OCI-LY3 (cell line): ENCODE results near the gene ZFP36L1.

Experiments
- EZH2phosphoT487 ChIP-seq: fragments of 200-600 bp; shearing (Covaris generic); IDR thresholded peaks from 2 replicates; pipeline ENCODE4 v1.6.1; 2018; ENCODE audit warnings: antibody characterized with exemption, mixed run types, low read depth
- TF ChIP-seq, protein P1 (sequence below): fragments of 200-600, 300-600 bp; sonication (generic); IDR thresholded peaks from 2 replicates; pipeline ENCODE4 v1.5.1; 2014; ENCODE audit warnings: antibody characterized with exemption, low read length, low read depth

DNA sequence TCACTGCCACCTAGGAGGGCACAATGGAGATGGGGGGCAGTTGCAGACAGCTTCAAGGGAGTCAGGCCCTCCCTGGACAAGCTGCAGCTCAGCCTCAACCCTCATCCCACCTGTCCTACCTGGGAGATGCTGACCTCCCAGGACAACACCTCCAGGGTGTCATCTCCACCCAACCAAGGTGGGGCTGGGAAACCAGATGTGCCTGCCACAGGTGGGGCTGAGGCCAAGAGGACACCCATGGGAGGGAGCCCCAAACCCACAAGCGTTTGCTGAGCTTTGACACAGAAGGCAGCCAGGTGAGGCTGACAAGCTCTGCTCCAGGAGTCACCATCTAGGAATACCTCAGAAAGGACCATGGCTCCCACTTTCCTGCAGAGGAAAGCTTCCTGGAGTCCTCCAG, 31.5 kb downstream of the ZFP36L1 start:
- TF ChIP-seq, protein P1, sequence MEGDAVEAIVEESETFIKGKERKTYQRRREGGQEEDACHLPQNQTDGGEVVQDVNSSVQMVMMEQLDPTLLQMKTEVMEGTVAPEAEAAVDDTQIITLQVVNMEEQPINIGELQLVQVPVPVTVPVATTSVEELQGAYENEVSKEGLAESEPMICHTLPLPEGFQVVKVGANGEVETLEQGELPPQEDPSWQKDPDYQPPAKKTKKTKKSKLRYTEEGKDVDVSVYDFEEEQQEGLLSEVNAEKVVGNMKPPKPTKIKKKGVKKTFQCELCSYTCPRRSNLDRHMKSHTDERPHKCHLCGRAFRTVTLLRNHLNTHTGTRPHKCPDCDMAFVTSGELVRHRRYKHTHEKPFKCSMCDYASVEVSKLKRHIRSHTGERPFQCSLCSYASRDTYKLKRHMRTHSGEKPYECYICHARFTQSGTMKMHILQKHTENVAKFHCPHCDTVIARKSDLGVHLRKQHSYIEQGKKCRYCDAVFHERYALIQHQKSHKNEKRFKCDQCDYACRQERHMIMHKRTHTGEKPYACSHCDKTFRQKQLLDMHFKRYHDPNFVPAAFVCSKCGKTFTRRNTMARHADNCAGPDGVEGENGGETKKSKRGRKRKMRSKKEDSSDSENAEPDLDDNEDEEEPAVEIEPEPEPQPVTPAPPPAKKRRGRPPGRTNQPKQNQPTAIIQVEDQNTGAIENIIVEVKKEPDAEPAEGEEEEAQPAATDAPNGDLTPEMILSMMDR, result no peak
- no peak for TF ChIP-seq EZH2phosphoT487
